GM12891 (cell line): ENCODE measurements around the gene SLC5A9.

Source experiments
- PAX5 ChIP-seq: IDR thresholded peaks from 2 replicates; pipeline ENCODE4 v1.6.1; 2011; ENCODE audit warnings: low read length, moderate library complexity, mild to moderate bottlenecking; ENCODE audit not compliant: insufficient read depth, severe bottlenecking
- POLR2A ChIP-seq: IDR thresholded peaks from 2 replicates; pipeline ENCODE4 v1.6.1; 2011; ENCODE audit warnings: low read depth, low read length, control low read depth
- POLR2AphosphoS5 ChIP-seq: IDR thresholded peaks from 2 replicates; pipeline ENCODE4 v1.6.1; 2011; ENCODE audit warnings: low read depth, low read length, control low read depth
- POU2F2 ChIP-seq: IDR thresholded peaks from 2 replicates; pipeline ENCODE4 v1.6.1; 2011; ENCODE audit warnings: low read depth, mild to moderate bottlenecking, control low read depth, low read length, moderate library complexity
- SPI1 ChIP-seq: IDR thresholded peaks from 2 replicates; pipeline ENCODE4 v1.6.1; 2011; ENCODE audit warnings: low read depth, low read length, control low read depth
- TAF1 ChIP-seq: IDR thresholded peaks from 2 replicates; pipeline ENCODE4 v1.6.1; 2011; ENCODE audit warnings: low read depth, low read length, control low read depth

DNA sequence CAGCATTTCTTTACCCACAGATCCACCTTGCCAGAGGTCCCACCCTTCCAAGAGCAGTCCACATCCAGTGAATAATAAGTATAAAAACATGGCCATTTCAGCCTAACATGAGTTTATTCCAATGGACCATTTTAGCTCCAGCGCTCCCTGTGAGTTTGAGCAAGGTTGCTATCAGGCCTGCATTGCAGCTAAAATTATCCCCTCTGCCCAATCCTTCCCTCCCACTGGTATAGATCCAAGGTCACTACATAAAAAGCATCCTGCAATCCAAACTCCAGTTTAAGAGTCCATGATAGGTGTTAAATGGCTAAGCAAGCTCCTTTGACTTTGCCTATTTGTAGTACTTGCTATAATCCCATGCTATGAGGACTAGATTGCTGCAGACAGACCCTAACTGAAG lies 35.6 kb downstream of the SLC5A9 start:
- TF ChIP-seq POLR2AphosphoS5 (no peak), POLR2A (no peak), POU2F2 (no peak), TAF1 (no peak), SPI1 (no peak), PAX5 (no peak)
